GM18873 (cell line): ENCODE results near the gene IRF2.

ENCODE experiments used
- ATAC-seq: cut with Tn5 transposase; IDR thresholded peaks from one replicate; pipeline ENCODE4 v1.9.1; 2021; ENCODE audit warnings: mild to moderate bottlenecking, moderate library complexity, moderate number of reproducible peaks; ENCODE audit not compliant: unreplicated experiment, low FRiP score

IRF2 gene

GRCh38 chr4:184474263-184475095 lies at the start of gene IRF2:
Gene IRF2, minus strand, starts transcription at chr4:184474550. Its CDS starts 45,486 bp downstream, at chr4:184429064.
- ATAC-seq: peak; percentile 54

DNA sequence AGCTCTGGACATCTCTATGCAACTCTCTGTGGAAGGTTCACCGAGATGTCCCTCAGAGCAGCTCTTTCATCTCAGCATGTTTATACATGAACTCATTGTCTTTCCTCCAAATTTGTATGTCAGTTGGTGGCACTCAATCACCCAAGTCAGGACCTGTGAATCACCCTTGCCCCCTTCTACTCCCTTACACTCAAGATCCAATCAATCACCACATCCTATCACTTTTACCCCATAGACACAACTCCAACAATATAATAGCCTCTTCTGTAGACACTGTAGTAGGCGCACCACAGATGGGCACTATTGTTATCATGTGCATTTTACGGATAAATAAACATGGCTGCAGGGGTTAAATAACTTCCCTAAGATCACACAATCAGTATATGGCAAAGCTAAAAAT lies 41.3 kb upstream of the IRF2 start:
- no peak for ATAC-seq

DNA sequence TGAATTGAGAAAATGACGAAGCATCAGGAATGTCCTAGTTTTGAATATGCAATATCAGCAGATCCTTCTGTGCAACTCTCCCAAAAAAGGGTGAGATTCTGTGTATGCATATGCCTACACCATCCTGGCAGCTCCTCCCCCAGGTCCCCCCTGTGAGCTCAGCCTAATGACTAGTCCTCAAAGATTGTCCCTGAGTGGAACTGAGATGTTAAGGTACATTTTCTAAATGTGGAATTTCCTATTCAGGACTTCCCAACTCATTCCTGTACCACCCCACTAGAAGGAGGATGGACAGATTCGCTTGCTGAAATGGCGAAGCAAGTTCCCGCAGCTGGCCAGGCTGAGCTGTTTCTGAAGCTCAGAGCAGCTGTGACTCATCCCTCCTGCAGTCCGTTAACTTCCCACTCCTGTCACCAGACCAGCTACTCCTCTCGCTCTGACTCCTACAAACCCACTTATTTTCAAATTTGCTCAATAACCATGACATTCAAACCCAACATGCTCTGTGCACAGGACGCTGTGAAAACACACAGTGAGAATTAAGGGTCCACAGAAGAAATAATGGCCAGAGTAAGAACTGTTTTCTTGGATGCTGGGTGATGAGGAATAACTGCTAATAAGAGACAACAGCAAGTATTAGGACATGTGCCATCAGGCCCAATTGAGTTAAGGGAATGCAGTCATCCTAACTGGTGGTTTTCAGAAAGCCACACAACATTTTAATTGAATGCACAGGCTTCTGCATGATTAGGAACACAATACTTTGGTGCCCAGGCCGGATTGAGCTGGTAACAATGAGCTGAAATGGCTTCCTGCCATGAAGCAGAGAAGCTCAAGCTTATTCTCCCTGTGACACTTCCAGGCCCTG lies 40.0 kb upstream of the IRF2 start:
- ATAC-seq: peak; percentile 95

DNA sequence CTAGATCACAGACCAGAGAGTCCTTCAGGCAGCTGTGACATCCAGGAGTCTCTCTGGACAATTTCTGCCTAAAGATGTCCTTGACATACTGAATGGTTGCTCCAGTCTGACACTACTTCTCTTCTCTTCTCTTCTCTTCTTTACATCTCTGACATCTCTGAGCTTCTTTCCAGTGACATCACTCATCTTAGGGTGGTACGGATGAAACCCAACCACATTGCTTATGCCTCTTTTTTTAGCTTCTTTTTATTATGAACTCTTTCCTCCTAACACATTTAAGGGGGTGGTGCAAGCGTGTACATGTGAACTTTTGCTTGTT lies 39.4 kb upstream of the IRF2 start:
- ATAC-seq: peak; percentile 14

DNA sequence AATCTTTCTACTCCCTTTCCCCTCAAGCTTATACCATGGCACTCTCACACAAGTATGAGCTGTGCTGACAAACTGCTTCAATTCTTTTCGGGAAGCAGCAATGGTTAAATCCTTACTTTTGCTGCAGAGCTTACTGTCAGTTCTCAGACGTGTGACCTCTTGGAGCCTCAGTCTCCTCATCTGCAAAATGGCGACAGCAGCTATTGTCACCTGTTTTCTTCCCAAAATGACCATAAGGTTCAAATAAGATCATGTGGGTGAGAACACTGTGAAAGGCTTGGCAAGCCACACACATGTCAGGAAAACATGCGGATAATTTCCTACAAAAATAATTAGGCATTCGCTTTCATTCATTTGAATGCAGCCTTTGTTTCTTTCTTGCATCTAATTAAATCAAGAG lies 36.8 kb upstream of the IRF2 start:
- ATAC-seq: no peak

DNA sequence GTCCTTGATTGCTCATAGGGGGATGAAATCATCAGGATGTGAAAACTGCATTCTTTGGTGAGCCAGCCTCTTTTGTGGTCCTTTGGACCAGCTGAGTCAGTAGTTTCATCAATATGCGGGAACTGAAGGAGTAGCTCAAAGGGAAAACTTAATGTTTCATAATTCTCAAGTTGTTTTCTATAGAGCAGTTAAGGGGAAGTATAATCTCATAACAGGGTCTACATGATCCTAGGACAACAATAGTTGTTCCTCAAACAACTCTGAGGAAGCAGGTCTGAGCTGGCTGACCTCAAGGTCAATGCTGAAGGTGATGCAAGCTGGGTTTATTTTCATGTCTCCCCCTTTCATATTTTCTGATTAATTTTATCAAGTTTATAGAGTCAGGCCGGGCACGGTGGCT lies 36.1 kb upstream of the IRF2 start:
- ATAC-seq: no peak

DNA sequence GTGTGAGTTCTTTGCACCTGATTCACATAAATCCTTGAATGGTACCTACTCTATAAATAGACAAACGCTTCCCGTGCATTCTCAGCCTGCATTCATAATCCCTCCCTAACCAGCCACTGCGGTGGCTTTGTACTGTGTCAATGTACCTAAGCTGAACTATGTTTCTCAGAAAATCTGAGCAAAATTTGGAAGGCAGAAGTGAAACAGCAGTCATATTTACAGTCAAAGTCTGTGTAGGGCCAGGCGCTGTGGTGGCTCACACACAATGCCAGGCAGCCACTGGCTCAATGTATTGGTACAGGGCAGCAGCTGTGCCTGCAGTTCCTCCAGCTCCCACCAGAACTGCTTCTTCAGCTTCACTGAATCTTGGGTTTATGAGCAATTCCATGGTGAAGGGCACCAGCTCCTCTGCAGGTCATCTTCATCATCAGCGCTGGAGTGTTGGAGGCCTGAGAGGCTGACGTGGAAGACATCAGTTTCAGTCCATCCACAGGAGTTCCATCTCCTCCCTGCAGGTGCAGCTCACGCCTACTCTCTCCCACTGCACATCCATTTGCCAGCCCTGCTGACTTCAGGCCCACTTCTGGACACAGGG lies 32.3 kb upstream of the IRF2 start:
- ATAC-seq: peak; percentile 97

DNA sequence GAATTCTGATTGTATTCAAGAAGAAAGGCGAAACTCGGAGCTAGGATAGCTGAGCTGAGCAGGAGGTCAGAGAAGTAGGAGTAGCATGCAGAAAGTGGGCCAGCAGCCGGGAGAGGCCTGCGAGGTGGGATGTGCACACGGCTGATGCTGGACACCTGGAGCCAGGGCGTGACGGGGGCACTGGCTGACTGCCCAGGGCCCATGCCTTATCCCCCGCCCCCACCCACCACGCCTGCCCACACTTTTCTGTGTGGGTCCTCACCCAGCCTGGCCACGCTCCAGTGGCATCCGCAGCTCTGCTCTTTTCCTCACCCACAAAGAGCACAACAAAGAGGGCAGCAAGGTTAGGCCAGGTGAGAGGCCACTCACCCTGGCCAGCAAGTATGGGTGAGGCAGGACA lies 30.0 kb upstream of the IRF2 start:
- no peak for ATAC-seq

DNA sequence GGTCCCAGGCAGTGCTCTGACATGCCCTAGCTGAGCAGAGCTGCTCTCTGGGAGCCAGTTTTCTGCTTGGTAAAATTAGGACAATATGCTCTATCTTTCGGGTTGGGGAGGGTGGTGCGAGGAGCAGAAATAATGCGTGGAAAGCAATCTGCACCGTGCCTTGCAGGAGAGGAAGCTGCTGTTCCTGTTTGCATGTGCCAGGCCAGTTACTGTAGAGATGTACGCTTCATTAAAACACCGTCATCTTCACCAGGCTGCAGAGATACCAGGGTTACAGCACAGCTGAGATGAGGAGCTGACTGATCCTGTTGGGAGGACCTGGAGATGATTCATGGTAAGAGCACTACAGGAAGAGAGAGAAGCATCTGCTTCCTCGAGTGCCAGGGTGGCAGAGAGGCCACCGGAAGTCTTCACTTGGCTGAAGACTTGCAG lies 29.5 kb upstream of the IRF2 start:
- ATAC-seq: no peak

- ATAC-seq: no peak
Measured at GRCh38 chr4:184500748-184501589, 26.6 kb upstream of the IRF2 start.

- no peak for ATAC-seq
Measured at GRCh38 chr4:184499996-184500395, 25.6 kb upstream of the IRF2 start.

GRCh38 chr4:184498598-184498997 lies 24.2 kb upstream of the IRF2 start:
- ATAC-seq: no peak

GRCh38 chr4:184489771-184490170 lies 15.4 kb upstream of the IRF2 start:
- no peak for ATAC-seq

DNA sequence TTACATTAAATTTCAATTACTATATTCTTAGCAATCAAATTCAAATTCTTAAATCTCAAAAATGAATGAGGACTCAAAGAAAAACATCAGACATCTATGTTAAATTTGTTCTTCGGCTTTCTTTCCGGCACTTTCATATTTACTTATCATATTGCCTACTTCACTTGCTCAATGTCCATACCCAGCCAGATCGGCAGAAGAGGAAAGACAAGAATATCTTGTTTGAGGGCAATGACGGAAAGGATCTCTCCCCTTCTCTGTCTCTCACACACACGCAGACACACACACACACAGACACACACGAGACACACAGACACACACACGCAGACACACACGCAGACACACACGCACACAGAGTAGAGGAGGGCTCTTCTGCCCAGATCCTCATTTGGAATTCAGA lies 13.2 kb upstream of the IRF2 start:
- no peak for ATAC-seq

GRCh38 chr4:184485279-184485678 lies 10.9 kb upstream of the IRF2 start:
- no peak for ATAC-seq

DNA sequence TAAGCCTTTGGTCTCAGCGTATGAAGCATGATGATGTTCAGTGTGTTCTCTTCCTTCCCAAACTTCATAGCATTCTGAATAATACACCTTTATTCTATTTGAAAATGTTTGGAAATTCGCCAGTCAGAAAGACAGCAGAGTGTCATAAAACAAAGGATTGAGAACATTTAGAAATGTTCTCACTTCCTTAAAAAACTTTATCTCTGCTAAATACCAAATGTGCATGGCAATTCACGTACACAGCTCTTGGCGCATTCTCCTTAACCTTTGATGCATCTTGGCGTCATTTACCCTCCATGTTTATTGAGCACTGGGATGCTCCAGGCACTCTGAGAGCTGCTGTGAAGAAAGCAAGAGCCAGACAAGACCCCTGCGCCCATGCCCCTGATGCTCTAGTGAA lies 7.2 kb upstream of the IRF2 start:
- no peak for ATAC-seq

GRCh38 chr4:184479516-184479950 lies 5.2 kb upstream of the IRF2 start:
- no peak for ATAC-seq

- no peak for ATAC-seq
Measured at GRCh38 chr4:184477201-184477999, 3.0 kb upstream of the IRF2 start.

DNA sequence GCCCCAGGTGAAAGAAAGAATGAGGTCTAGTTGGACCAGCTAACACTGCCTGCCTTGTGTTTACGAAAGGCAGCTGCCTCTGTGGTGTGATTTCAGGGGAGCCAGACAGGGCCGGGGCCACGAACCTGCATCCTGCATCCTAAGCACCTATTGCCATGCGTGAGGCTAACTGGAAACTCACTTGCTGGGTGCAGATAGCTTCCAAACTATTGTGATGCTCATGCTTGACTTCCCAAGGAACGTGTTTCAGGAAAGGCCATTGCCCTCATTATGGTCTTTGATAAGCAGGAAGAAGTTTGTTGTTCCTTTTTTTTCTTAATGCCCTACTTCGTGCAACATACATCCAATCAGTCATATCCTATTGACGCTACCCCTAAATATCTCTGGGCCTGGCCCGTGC lies 2.3 kb upstream of the IRF2 start:
- ATAC-seq: no peak

GRCh38 chr4:184475498-184475897 lies 1.1 kb upstream of the IRF2 start:
- ATAC-seq: no peak
